Pons (tissue), 1 donor: ENCODE measurements around the gene TENM4.
"Not testable (repeated sequence)": the region's sequence is repeated elsewhere in the genome, so short reads cannot be mapped to it uniquely, and the experiment has no call there.

Source experiments
- DNase-seq: peaks from one replicate; pipeline ENCODE4 v3.0.0-alpha.2; 2016; ENCODE audit warnings: low spot score

TENM4 gene

GRCh38 chr11:78642979-78643675 lies 797.7 kb downstream of the TENM4 start:
- no peak for DNase-seq

DNA sequence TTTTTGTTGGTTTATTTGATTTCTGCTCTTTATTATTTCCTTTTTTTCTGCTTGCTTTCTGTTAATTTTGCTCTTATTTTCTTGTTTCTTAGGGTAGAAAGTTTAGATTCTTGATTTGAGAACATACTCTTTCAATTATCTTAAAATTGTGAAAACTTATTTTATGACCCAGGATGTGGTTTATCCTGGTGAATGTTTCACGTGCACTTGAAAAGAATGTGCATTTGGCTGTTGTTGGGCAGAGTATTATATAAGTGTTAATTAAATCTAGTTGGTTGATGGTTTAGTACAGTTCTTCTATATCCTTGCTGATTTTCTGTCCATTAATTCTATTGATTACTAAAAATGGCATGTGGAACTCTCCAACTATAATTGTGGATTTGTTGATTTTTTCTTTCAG lies 799.3 kb downstream of the TENM4 start:
- DNase-seq = no peak

- no peak for DNase-seq
Measured at GRCh38 chr11:78638704-78639380, 802.0 kb downstream of the TENM4 start.

DNA sequence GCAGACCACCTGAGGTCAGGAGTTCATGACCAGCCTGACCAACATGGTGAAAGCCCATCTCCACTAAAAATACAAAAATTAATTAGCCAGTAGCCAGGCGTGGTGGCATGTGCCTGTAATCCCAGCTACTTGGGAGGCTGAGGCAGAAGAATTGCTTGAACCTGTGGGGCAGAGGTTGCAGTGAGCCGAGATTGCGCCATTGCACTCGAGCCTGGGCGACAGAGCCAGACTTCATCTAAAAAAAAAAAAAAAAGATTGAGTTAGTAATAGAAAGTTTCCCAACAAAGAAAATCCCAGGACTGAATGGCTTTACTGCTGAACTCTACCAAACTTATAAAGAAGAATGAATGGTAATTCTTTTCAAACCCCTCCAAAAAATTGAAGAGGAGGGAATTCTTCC lies 803.3 kb downstream of the TENM4 start:
- DNase-seq = not testable (repeated sequence)

- no peak for DNase-seq
Measured at GRCh38 chr11:78635814-78636506, 804.9 kb downstream of the TENM4 start.

DNA sequence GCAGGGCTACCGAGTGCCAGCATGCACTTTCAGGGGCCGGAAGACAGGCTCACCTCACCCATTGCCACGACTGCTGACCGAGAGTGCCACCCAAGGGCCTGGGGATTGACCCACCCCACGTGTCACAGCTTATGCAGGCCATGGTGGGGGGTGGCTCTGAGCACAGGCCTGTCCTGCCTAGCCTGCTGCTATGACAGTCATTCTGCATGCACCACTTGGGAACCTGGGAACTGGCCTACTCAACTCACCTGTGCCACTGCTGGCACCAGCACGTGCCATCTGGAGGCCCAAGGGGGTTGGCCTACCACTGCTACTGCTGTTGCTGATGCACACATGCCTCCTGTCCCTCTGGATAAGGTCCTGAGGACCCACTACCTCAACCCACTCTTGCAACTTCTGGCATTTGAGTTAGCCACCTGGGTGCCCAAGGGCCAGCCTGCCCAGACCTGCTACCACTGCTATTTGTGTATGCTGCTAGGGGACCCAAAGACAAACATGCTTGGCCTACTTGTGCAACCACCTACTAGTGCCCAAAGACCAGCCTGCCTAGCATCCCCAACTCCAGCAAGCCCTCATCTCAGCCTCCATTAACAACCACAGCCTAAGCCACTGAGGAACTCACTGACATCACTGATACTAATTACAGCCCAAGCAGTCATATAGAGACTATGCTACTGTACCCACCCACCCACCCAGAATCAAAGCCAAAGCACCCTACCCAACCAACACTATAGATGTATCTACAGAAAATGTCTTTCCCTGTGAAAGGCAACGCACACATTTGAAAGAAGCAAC lies 807.1 kb downstream of the TENM4 start:
- no peak for DNase-seq

DNA sequence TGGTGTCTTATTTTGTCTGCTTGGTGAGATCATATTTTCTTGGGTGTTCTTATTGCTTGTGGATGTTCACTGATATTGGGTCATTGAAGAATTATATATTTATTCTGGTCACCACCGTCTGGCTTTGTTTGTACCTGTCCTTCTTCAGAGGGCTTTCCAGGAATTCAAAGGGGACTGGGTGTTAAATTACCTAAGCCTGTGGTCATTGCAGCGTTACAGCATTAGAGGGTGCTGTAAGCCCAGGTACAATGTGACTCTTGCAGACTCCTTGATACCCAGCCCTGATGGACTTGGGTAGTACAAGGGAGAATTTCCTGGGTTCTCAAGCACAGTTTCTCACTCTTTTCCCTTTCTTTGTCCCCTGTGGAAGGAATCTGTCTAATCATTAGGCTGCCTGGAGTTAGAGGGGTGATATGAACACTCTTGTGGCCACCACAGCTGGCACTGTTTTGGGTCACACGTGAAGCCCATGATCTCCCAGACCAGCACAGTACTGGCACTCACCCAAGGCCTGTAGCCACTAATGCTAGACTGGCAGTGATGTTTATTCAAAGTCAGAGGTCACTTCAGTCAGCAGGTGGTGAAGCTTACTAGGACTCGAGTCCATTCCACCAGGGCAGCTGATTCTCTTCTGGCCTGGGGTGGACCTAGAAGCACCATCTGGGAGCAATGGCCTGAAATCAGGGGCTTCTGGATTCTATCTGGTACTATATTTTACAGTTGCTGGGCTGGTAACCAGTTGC lies 810.1 kb downstream of the TENM4 start:
- no peak for DNase-seq

- DNase-seq = no peak
Measured at GRCh38 chr11:78630155-78630554, 810.7 kb downstream of the TENM4 start.

DNA sequence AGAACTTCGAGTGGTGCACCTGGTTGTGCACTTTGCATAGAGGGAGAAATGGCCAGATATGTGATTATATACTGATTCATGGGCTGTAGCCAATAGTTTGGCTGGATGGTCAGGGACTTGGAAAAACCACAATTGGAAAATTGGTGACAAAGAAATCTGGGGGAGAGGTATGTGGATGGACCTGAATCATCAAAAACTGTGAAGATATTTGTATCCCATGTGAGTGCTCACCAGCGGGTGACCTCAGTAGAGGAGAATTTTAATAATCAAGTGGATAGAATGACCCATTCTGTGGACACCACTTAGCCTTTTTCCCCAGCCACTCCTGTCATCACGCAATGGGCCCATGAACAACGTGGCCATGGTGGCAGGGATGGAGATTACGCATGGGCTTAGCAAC lies 818.2 kb downstream of the TENM4 start:
- DNase-seq = no peak

DNA sequence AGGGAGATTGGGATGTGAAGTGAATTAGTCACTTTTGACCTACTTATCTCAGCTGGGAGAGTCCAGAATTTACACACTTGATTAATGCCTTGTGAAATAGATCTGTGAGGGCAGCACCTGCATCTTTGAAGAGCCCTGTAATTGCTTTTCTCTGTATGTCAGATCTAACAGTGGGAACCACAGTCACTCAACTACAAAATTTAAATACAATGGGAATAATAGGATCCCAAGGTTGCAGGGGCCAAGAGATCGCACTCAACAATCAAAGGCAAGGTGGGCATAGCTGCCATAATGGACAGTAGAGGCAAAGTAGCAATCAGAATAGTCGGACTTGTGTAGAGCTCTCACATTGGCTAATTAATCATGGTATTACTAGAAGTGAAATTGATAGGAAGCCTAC lies 820.7 kb downstream of the TENM4 start:
- DNase-seq = no peak

DNA sequence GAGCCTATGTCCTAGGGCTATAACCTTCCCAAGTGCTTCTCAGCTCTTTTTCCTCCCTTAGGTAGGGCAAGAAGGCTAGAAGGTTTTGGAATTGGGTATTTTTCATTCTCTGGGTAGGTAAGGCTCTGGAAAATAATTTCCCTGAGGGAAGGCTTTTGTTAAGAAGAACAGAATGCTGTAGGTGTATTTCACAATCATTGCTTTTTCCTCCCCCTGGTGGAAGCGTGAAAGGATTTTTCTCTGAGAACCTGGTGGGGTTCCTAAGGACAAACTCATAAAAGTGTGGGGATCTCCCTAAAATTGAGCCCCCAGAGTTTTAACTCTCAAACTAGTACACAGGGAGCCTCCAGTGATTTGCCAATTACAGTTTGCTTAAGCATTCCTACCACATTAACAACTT lies 825.1 kb downstream of the TENM4 start:
- DNase-seq = no peak

DNA sequence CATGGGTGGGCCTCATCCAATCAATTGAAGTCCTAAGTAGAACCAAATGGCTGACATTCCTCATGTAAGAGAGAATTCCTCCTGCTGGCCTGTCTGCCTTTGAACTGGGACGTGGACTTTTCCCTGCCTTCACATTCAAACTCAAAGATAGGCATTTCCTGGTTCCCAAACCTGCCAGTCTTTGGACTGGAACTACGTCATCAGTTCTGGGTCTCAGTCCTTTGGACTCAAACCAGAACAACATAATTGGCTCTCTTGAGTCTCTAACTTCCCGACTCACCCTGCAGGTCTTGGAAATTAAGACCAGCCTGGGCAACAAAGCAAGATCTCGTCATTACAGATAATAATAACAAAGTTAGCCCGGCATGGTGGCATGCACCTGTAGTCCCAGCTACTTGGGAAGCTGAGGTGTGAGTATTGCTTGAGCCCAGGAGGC lies 827.4 kb downstream of the TENM4 start:
- DNase-seq = no peak

DNA sequence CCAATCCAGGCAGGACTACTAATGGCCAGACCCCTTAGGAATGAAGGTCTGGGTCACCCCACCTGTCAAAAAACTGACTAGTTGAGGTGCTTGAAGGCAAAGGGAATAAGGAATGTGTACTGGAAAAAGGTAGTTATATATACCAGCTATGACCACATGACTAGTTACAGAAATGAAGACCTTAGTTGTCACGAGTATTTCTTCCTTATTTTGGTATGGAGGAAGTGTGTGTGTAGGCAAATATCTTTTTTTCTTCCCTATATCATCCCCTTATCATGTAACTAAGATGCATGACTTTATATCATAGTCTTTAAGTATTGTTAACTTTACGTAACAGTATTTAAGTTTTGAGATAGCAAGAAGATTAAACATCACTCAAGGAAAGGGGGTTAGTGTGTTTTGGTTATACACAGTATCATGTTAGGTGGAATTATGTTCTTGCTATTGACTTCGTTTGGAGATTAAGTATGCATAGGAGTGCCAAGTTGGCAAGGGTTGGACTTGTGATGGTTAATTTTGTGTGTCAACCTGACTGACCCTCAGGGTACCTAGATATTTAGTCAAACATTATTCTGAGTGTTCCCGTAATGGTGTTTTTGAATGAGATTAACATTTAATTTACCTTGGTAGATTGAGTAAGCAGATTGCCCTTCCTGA lies 828.0 kb downstream of the TENM4 start:
- no peak for DNase-seq

DNA sequence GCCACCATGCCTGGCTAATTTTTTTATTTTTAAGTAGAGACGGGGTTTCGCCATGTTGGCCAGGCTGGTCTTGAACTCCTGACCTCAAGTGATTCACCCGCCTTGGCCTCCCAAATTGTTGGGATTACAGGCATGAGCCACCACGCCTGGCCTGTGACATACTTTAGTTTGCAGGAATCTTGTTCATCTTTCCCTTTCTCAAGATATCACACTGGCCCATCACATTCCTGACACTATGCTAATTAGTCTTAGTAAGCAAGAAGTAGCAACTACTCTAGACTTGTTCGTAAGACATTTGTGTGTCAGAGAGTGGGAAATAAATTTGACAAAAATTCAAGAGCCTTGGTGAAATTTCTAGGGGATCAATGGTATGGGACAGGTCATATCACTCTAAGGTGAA lies 831.5 kb downstream of the TENM4 start:
- DNase-seq = not testable (repeated sequence)

- DNase-seq = no peak
Measured at GRCh38 chr11:78607696-78608095, 833.1 kb downstream of the TENM4 start.

DNA sequence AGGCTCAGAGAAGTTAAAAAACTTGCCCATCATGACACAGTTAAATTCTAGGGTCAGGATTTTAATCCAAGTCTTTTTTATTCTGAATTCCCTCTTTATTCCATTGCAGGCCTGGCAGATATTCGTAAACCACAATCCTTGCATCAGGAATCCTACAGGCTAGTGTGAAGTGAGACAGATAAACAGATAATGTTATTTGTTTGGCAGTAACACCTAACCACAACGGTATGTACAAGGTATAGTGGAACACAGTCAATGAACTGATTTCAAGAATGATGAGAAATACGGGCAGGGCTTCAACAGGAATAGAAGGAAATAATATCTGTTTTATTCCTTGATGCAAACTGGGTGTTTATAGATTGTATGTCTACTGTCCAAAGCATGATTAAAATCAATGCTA lies 834.2 kb downstream of the TENM4 start:
- no peak for DNase-seq

DNA sequence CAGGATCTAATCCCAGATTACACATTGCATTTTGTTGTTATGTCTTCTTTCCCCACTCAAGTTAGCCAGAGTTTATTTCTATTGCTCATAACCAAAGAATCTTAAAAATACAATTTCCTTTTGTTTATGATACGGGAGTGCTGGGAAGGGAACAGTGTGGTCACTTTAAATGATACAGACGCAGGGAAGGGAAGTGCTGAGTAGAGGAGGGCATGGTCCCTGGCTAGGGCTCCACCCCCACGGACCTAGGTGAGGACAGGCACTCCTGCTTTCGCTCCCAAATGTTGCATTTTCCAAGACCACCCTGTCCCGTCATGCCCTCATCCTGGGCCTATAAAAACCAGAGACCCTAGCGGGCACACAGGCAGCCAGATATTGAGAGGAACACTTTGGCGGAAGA lies 835.5 kb downstream of the TENM4 start:
- DNase-seq = no peak

DNA sequence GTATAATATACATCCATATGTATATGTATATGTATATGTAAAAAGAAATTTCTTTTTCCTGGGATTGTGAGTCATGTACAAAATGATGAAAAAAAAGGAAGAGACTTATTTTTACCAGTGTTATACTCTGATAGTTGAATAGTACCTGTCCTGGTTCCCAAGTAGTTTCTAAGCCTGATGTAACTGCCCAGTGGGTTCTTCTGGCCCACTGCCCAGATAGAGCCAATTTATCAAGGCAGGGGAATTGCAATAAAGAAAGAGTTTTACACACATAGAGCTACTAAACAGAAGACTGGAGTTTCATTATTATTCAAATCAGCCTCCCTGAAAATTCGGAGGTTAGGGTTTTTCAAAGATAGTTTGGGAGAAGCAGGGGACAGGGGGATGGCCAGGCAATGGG lies 837.0 kb downstream of the TENM4 start:
- DNase-seq = peak; percentile 2
